Measurements from ENCODE around the gene GCC2. TPM values are rescaled to one million over a fixed set of nuclear protein-coding genes. Genes with fewer than 3 reads are reported as not detected.
"Not testable (repeated sequence)": the region's sequence is repeated elsewhere in the genome, so short reads cannot be mapped to it uniquely, and the experiment has no call there.

GCC2 gene
- total and polyA plus RNA-seq, 2 donors from 2014 or later, result 9.5 to 74.5 TPM

GRCh38 chr2:108450863-108451262 lies 1.9 kb downstream of the GCC2 start:
- H3K36me3 ChIP-seq (ENCODE audit: control insufficient read depth in 2 of 3, insufficient read depth in 3 of 3, low read length in 3 of 3), result peaks cover 6 to 24% (median 6%) of the 10 kb centered on the region in 3 donors
- no peaks in the 10 kb centered on the region for H3K27me3 ChIP-seq (ENCODE audit: control insufficient read depth, insufficient read depth, low read length)
- H3K4me3 ChIP-seq (ENCODE audit: low read length in 3 of 3), result no peak overlapping the region
- FAIRE-seq (no peak), DNase-seq (no peak)
- peaks cover 2 to 10% (median 4%) of the 10 kb centered on the region in 3 donors for H3K4me1 ChIP-seq (ENCODE audit: control insufficient read depth in 2 of 3, insufficient read depth in 2 of 3, low read depth in 1 of 3, low read length in 3 of 3)
- H3K27ac ChIP-seq (ENCODE audit: low read depth in 2 of 2, low read length in 2 of 2), result no peak overlapping the region
- intact Hi-C loops (cut with DNase I), result no loop called here
- H3K9ac ChIP-seq (ENCODE audit: low read length in 3 of 3), result no peak overlapping the region
- TF ChIP-seq CTCF (IDR thresholded peaks at IDR 0.05; ENCODE audit: borderline replicate concordance, extremely low read depth, insufficient read depth), result no peak
- no peaks in the 10 kb centered on the region for H3K9me3 ChIP-seq (ENCODE audit: control insufficient read depth in 2 of 3, insufficient read depth in 1 of 3, low read length in 3 of 3)

GRCh38 chr2:108451976-108452375 lies 3.0 kb downstream of the GCC2 start:
- DNase-seq (no peak), FAIRE-seq (no peak)
- TF ChIP-seq CTCF (IDR thresholded peaks at IDR 0.05; ENCODE audit: borderline replicate concordance, extremely low read depth, insufficient read depth), result no peak
- intact Hi-C loops (cut with DNase I), result no loop called here
- Histone ChIP-seq H3K36me3 (ENCODE audit: control insufficient read depth in 2 of 3, insufficient read depth in 3 of 3, low read length in 3 of 3) (peaks cover 6 to 24% (median 7%) of the 10 kb centered on the region in 3 donors), H3K9me3 (ENCODE audit: control insufficient read depth in 2 of 3, insufficient read depth in 1 of 3, low read length in 3 of 3) (no peaks in the 10 kb centered on the region), H3K4me1 (ENCODE audit: control insufficient read depth in 2 of 3, insufficient read depth in 2 of 3, low read depth in 1 of 3, low read length in 3 of 3) (peaks cover 2 to 10% (median 4%) of the 10 kb centered on the region in 3 donors), H3K27ac (ENCODE audit: low read depth in 2 of 2, low read length in 2 of 2) (no peak overlapping the region), H3K9ac (ENCODE audit: low read length in 3 of 3) (no peak overlapping the region), H3K4me3 (ENCODE audit: low read length in 3 of 3) (no peak overlapping the region), H3K27me3 (ENCODE audit: control insufficient read depth, insufficient read depth, low read length) (no peaks in the 10 kb centered on the region)

GRCh38 chr2:108453530-108453929 lies 4.5 kb downstream of the GCC2 start:
- H3K27me3 ChIP-seq (ENCODE audit: control insufficient read depth, insufficient read depth, low read length); FAIRE-seq; intact Hi-C loops (cut with DNase I): not testable (repeated sequence)

GRCh38 chr2:108454440-108454839 lies 5.4 kb downstream of the GCC2 start:
- no peak for DNase-seq
- TF ChIP-seq CTCF (IDR thresholded peaks at IDR 0.05; ENCODE audit: borderline replicate concordance, extremely low read depth, insufficient read depth), result no peak
- Histone ChIP-seq H3K36me3 (ENCODE audit: control insufficient read depth in 2 of 3, insufficient read depth in 3 of 3, low read length in 3 of 3) (peaks cover 6 to 31% (median 8%) of the 10 kb centered on the region in 3 donors), H3K27ac (ENCODE audit: low read depth in 2 of 2, low read length in 2 of 2) (no peak overlapping the region), H3K9ac (ENCODE audit: low read length in 3 of 3) (no peak overlapping the region), H3K27me3 (ENCODE audit: control insufficient read depth, insufficient read depth, low read length) (no peaks in the 10 kb centered on the region), H3K4me3 (ENCODE audit: low read length in 3 of 3) (no peak overlapping the region), H3K4me1 (ENCODE audit: control insufficient read depth in 2 of 3, insufficient read depth in 2 of 3, low read depth in 1 of 3, low read length in 3 of 3) (peaks cover 2 to 4% (median 4%) of the 10 kb centered on the region in 3 donors), H3K9me3 (ENCODE audit: control insufficient read depth in 2 of 3, insufficient read depth in 1 of 3, low read length in 3 of 3) (peaks cover 0 to 12% (median 0%) of the 10 kb centered on the region in 3 donors)
- intact Hi-C loops (cut with DNase I), result no loop called here
- FAIRE-seq, result no peak

More at GRCh38 chr2:108453530-108453929, 4.5 kb downstream of the GCC2 start:
- Histone ChIP-seq H3K36me3 (ENCODE audit: control insufficient read depth in 2 of 3, insufficient read depth in 3 of 3, low read length in 3 of 3) (peaks cover 6 to 31% (median 8%) of the 10 kb centered on the region in 3 donors), H3K9me3 (ENCODE audit: control insufficient read depth in 2 of 3, insufficient read depth in 1 of 3, low read length in 3 of 3) (peaks cover 0 to 11% (median 0%) of the 10 kb centered on the region in 3 donors)
- H3K27ac ChIP-seq (ENCODE audit: low read depth in 2 of 2, low read length in 2 of 2); H3K9ac ChIP-seq (ENCODE audit: low read length in 3 of 3); H3K4me3 ChIP-seq (ENCODE audit: low read length in 3 of 3); DNase-seq; H3K4me1 ChIP-seq (ENCODE audit: control insufficient read depth in 2 of 3, insufficient read depth in 2 of 3, low read depth in 1 of 3, low read length in 3 of 3): not testable (repeated sequence)

Measured in kidney (tissue), 14 donors.